ENCODE data around the gene TTI1. TPM values are rescaled to one million over a fixed set of nuclear protein-coding genes. Genes with fewer than 3 reads are reported as not detected.

The TTI1 gene
- total RNA-seq, 6 experiments from 2014 or later, result 11.8 to 17.9 (median 14.1) TPM

- no peak for TF ChIP-seq CTCF (IDR thresholded peaks at IDR 0.05)
- H3K27me3 Mint-ChIP-seq (ENCODE audit: insufficient read depth), result peaks cover 2% of the 10 kb centered on the region; the same call in 1 of the 2 replicates
- peaks cover 51% of the 10 kb centered on the region for H3K36me3 Mint-ChIP-seq (ENCODE audit: low read depth)
- H3K4me1 Mint-ChIP-seq (ENCODE audit: low read depth), result peaks cover 62% of the 10 kb centered on the region
- no peak overlapping the region for H3K4me3 Mint-ChIP-seq
- no peak for DNase-seq
- H3K27ac Mint-ChIP-seq, result no peak overlapping the region
- no peaks in the 10 kb centered on the region for H3K9me3 Mint-ChIP-seq
Observed at GRCh38 chr20:38076548-38076947, 43.3 kb upstream of the TTI1 start.

DNA sequence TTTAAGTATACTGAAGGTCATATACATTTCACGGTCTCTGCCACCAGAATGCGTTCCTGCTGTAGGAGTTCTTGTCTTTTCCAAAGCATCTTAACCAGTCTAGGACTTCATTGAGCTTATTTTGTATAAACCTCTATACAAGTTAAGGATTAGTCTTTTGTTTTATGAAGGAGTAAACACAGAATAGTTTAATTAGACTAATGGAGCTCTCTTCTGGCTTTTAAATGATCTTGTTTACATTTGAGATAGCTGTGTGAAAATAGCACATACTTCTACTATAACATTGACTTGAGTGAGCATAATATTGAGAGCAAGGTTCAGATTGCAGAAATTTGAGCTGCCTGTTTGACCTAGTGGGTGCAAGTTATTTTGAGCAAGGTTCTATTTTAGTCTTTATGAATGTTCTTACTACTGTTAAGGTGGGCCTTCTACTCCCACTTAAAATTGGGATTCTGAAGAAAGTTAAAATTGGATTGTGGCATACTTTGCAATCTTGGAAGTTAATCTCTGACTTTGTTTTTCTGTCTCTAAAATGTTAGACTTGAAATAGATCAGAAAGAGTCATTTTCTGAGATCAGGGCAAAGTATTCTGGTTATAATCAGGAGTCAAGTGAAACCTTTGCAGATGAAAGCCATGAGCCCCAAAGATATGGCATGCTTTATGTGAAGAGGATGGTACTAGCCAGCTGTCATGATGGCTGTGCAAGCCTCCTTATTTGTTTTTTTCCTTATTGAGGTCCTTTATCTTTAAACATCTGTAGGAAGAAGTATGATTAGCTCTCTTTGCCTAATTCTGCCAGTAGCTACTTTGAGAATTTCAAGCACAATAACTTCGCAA, 42.1 kb upstream of the TTI1 start:
- Mint-ChIP-seq H3K4me3 (no peak overlapping the region), H3K9me3 (no peaks in the 10 kb centered on the region), H3K4me1 (ENCODE audit: low read depth) (peaks cover 57% of the 10 kb centered on the region), H3K36me3 (ENCODE audit: low read depth) (peaks cover 53% of the 10 kb centered on the region), H3K27me3 (ENCODE audit: insufficient read depth) (peaks cover 2% of the 10 kb centered on the region; the same call in 1 of the 2 replicates), H3K27ac (peak overlapping the region; percentile 30)
- no peak for DNase-seq
- no peak for TF ChIP-seq CTCF (IDR thresholded peaks at IDR 0.05)

GRCh38 chr20:38073307-38074071, 40.2 kb upstream of the TTI1 start:
- Mint-ChIP-seq H3K27ac (peak overlapping the region; percentile 52), H3K36me3 (ENCODE audit: low read depth) (peaks cover 47% of the 10 kb centered on the region), H3K4me3 (no peak overlapping the region), H3K27me3 (ENCODE audit: insufficient read depth) (peaks cover 2% of the 10 kb centered on the region; the same call in 1 of the 2 replicates), H3K4me1 (ENCODE audit: low read depth) (peaks cover 47% of the 10 kb centered on the region), H3K9me3 (no peaks in the 10 kb centered on the region)
- TF ChIP-seq CTCF (IDR thresholded peaks at IDR 0.05), result peak; percentile 91
- peak; percentile 84 for DNase-seq

GRCh38 chr20:38072898-38073297, 39.6 kb upstream of the TTI1 start:
- H3K9me3 Mint-ChIP-seq, result no peaks in the 10 kb centered on the region
- H3K36me3 Mint-ChIP-seq (ENCODE audit: low read depth), result peaks cover 42% of the 10 kb centered on the region
- peak overlapping the region; percentile 52 for H3K27ac Mint-ChIP-seq

More at GRCh38 chr20:38072898-38073297, 39.6 kb upstream of the TTI1 start:
- no peak for TF ChIP-seq CTCF (IDR thresholded peaks at IDR 0.05)
- Mint-ChIP-seq H3K27me3 (ENCODE audit: insufficient read depth) (peaks cover 2% of the 10 kb centered on the region; the same call in 1 of the 2 replicates), H3K4me3 (no peak overlapping the region), H3K4me1 (ENCODE audit: low read depth) (peaks cover 47% of the 10 kb centered on the region)
- no peak for DNase-seq
